HG03103 (cell line): ENCODE measurements around the gene OBSCN.
A peak's percentile ranks its signal among the peaks of the same experiment; 100 is the strongest.

Experiments used
- ATAC-seq: cut with Tn5 transposase; IDR thresholded peaks from one replicate; pipeline ENCODE4 v1.9.1; 2021; ENCODE audit warnings: low read depth; ENCODE audit not compliant: unreplicated experiment

OBSCN gene

DNA sequence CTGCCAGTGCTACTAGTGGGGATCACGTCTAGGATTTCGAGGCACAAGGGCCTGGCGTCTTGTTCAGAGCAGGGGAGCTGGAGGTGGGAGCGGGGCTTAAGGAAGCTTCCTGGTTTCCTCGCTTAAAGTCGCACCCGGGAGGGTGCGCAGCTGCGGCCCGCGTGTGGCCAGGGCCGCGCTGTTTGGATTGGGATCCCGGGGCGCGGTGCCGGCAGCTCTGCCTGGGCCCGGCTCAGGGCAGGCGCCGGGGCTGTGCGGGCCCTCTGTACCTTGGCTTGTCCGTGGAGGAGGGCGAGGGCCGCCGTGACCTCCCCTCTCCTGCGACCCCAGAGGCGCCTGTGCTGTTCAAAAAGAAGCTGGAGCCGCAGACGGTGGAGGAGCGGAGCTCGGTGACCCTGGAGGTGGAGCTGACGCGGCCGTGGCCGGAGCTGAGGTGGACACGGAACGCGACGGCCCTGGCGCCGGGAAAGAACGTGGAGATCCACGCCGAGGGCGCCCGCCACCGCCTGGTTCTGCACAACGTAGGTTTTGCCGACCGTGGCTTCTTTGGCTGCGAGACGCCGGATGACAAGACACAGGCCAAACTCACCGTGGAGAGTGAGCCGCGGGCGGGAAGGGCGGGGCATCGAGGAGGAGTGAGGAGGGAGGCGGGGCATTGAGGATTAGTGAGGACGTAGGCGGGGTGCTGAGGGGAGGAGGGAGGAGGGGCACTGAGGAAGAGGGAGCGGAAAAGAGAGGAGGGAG, 67.8 kb downstream of the OBSCN start:
- peak; percentile 92 for ATAC-seq

- no peak for ATAC-seq
These were observed 68.5 kb downstream of the OBSCN start for GRCh38 chr1:228276174-228276831.

- ATAC-seq = no peak
These were observed 69.2 kb downstream of the OBSCN start for GRCh38 chr1:228276901-228277490.

GRCh38 chr1:228277491-228278431, 69.9 kb downstream of the OBSCN start:
- no peak for ATAC-seq

DNA sequence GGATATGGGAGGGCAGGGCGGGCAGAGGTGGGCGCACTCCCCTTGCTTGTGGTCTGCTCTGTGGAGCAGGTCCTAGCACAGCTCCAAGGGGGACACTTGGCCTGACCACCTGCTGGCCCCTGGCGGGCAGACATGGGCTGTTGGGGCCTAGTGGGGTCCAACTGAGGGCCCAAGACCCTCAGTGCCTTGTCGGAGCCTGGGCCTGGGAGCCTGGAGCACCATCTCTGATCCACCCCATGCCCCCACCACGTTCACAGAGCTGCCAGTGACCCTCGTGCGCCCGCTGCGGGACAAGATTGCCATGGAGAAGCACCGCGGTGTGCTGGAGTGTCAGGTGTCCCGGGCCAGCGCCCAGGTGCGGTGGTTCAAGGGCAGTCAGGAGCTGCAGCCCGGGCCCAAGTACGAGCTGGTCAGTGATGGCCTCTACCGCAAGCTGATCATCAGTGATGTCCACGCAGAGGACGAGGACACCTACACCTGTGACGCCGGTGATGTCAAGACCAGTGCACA, 70.6 kb downstream of the OBSCN start:
- ATAC-seq = no peak

GRCh38 chr1:228279011-228279721, 71.3 kb downstream of the OBSCN start:
- no peak for ATAC-seq

GRCh38 chr1:228279722-228280105, 71.9 kb downstream of the OBSCN start:
- ATAC-seq = no peak

GRCh38 chr1:228280106-228280901, 72.5 kb downstream of the OBSCN start:
- no peak for ATAC-seq

GRCh38 chr1:228280961-228281591, 73.2 kb downstream of the OBSCN start:
- ATAC-seq = no peak

- ATAC-seq = no peak
These were observed 73.9 kb downstream of the OBSCN start for GRCh38 chr1:228281631-228282328.

GRCh38 chr1:228282329-228283042, 74.6 kb downstream of the OBSCN start:
- no peak for ATAC-seq

GRCh38 chr1:228283043-228283371, 75.2 kb downstream of the OBSCN start:
- no peak for ATAC-seq

GRCh38 chr1:228283476-228284147, 75.8 kb downstream of the OBSCN start:
- no peak for ATAC-seq

GRCh38 chr1:228284148-228284495, 76.3 kb downstream of the OBSCN start:
- ATAC-seq = no peak

DNA sequence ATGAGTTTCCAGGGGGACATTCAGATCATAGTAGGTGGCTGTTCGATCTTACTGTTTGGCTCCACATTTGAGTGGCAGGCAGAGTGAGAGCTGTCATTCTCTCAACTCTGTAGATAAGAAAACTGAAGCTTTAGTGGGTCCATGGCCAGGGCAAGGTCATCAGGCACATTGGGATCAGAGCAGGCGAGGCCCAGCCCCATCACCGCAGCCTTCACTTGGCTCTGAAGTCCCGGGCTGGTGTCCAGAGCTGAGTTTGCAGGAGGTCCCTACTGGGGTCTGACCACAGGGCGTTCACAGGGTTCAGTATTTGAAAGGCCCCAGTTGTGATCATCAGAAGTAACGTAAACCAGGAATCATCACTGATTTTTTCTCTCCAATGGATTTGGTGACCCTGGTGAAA, 76.7 kb downstream of the OBSCN start:
- ATAC-seq = no peak

- ATAC-seq = no peak
These were observed 78.0 kb downstream of the OBSCN start for GRCh38 chr1:228285661-228286504.
